Neural cell (in vitro differentiated cells): ENCODE data around the gene CCDC136. TPM values are rescaled to one million over a fixed set of nuclear protein-coding genes. Genes with fewer than 3 reads are reported as not detected.

Source experiments
- H2AFZ ChIP-seq: fragments of 200-600, 300-800 bp; sonication (generic), shearing (Covaris generic); 2 replicates; pipeline ENCODE4 v1.6.0; 2014; ENCODE audit warnings: low read depth, mild to moderate bottlenecking, antibody characterized with exemption, low read length, moderate library complexity
- H3F3A ChIP-seq: fragments of 200-600 bp; shearing (Covaris generic); 2 replicates; pipeline ENCODE4 v1.6.1; 2016; ENCODE audit warnings: mild to moderate bottlenecking, moderate library complexity, mixed read lengths, antibody characterized with exemption, low read length; ENCODE audit not compliant: insufficient read depth, poor library complexity, severe bottlenecking
- H3K27ac ChIP-seq: fragments of 200-600, 300-800 bp; sonication (generic), shearing (Covaris generic); 2 replicates; pipeline ENCODE4 v1.5.1; 2014; ENCODE audit warnings: mild to moderate bottlenecking, low read length, moderate library complexity
- H3K27me3 ChIP-seq: fragments of 300-800, 200-600 bp; sonication (generic), shearing (Covaris generic); 2 replicates; pipeline ENCODE4 v1.6.0; 2014; ENCODE audit warnings: mild to moderate bottlenecking, low read depth, low read length, moderate library complexity; ENCODE audit not compliant: insufficient read depth
- H3K36me3 ChIP-seq: fragments of 300-800, 200-600 bp; sonication (generic), shearing (Covaris generic); 2 replicates; pipeline ENCODE4 v1.5.1; 2014; ENCODE audit warnings: mild to moderate bottlenecking, antibody characterized with exemption, low read length, moderate library complexity; ENCODE audit not compliant: insufficient read depth
- H3K4me2 ChIP-seq: fragments of 300-800, 200-600 bp; sonication (generic), shearing (Covaris generic); 2 replicates; pipeline ENCODE4 v1.6.0; 2014; ENCODE audit warnings: mild to moderate bottlenecking, low read length
- H3K4me3 ChIP-seq: fragments of 300-800, 200-600 bp; sonication (generic), shearing (Covaris generic); 2 replicates; pipeline ENCODE4 v1.5.1; 2014; ENCODE audit warnings: mild to moderate bottlenecking, low read length, moderate library complexity
- H3K79me2 ChIP-seq: fragments of 200-600 bp; shearing (Covaris generic); replicated peaks from 2 replicates; pipeline ENCODE4 v1.6.0; 2014; ENCODE audit warnings: mild to moderate bottlenecking, low read length, moderate library complexity; ENCODE audit not compliant: insufficient read depth
- H3K9ac ChIP-seq: fragments of 300-800, 200-600 bp; sonication (generic), shearing (Covaris generic); 2 replicates; pipeline ENCODE4 v1.6.1; 2016; ENCODE audit warnings: mild to moderate bottlenecking, low read length, mixed read lengths
- H3K9me2 ChIP-seq: fragments of 200-600 bp; shearing (Covaris generic); 2 replicates; pipeline ENCODE4 v1.6.1; 2016; ENCODE audit warnings: mild to moderate bottlenecking, low read length, mixed read lengths; ENCODE audit not compliant: insufficient read depth
- H3K9me3 ChIP-seq: fragments of 200-600, 300-800 bp; sonication (generic), shearing (Covaris generic); 2 replicates; pipeline ENCODE4 v1.6.1; 2016; ENCODE audit warnings: mild to moderate bottlenecking, mixed run types, low read length, moderate library complexity, mixed read lengths
- H4K20me1 ChIP-seq: fragments of 200-600 bp; shearing (Covaris generic); 2 replicates; pipeline ENCODE4 v1.6.1; 2016; ENCODE audit warnings: mild to moderate bottlenecking, mixed run types; ENCODE audit not compliant: insufficient read depth
- EP300 ChIP-seq: fragments of 450-650 bp; conservative IDR thresholded peaks from 2 replicates; pipeline ENCODE4 v1.6.1; 2014; ENCODE audit warnings: antibody characterized with exemption, mild to moderate bottlenecking, moderate library complexity; ENCODE audit not compliant: poor library complexity, severe bottlenecking
- EZH2 ChIP-seq: fragments of 200-600, 300-800 bp; shearing (Covaris generic), sonication (generic); IDR thresholded peaks from 2 replicates; pipeline ENCODE4 v1.6.1; 2014; ENCODE audit warnings: antibody characterized with exemption, low read length, borderline replicate concordance, mild to moderate bottlenecking; ENCODE audit not compliant: insufficient read depth, poor library complexity, severe bottlenecking
- MXI1 ChIP-seq: fragments of 450-650 bp; conservative IDR thresholded peaks from 2 replicates; pipeline ENCODE4 v1.6.1; 2014; ENCODE audit warnings: antibody characterized with exemption, mild to moderate bottlenecking; ENCODE audit not compliant: poor library complexity, severe bottlenecking
- POLR2AphosphoS5 ChIP-seq: IDR thresholded peaks from 2 replicates; pipeline ENCODE4 v1.6.1; 2012
- RAD21 ChIP-seq: fragments of 450-650 bp; conservative IDR thresholded peaks from 2 replicates; pipeline ENCODE4 v1.6.1; 2014; ENCODE audit warnings: antibody characterized with exemption, mild to moderate bottlenecking, moderate library complexity
- SMC3 ChIP-seq: fragments of 450-650 bp; conservative IDR thresholded peaks from 2 replicates; pipeline ENCODE4 v1.6.1; 2014; ENCODE audit warnings: antibody characterized with exemption, mild to moderate bottlenecking, moderate library complexity; ENCODE audit not compliant: poor library complexity
- TAF1 ChIP-seq: IDR thresholded peaks from 2 replicates; pipeline ENCODE4 v1.6.1; 2012; ENCODE audit warnings: low read depth
- polyA plus RNA-seq: library from polyadenylated mRNA; depleted of rRNA; stranded (reverse); fragments of >200 nt; gene quantifications from 2 replicates; pipeline ENCODE4 v1.2.3, GENCODE V29; 2014
- TF ChIP-seq, protein P1 (sequence below): IDR thresholded peaks from 2 replicates; pipeline ENCODE4 v1.6.1; 2012; ENCODE audit warnings: borderline replicate concordance
- TF ChIP-seq, protein P2 (sequence below): fragments of 450-650 bp; IDR thresholded peaks from 2 replicates; pipeline ENCODE4 v1.5.1; 2014; ENCODE audit warnings: antibody characterized with exemption, mild to moderate bottlenecking, moderate library complexity; ENCODE audit not compliant: poor library complexity, severe bottlenecking

The CCDC136 gene
- polyA plus RNA-seq, 1 donor from 2014 or later: 42.5 TPM

DNA sequence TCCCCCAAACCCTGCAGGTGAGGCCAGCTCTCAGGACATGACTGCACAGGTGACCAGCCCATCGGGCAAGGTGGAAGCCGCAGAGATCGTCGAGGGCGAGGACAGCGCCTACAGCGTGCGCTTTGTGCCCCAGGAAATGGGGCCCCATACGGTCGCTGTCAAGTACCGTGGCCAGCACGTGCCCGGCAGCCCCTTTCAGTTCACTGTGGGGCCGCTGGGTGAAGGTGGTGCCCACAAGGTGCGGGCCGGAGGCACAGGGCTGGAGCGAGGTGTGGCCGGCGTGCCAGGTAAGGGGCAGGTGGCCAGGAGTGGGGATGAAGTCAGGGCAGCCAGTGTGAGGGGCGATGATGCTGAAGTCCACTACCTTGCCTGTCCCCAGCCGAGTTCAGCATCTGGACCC, 62.6 kb downstream of the CCDC136 start:
- H3K9me3 ChIP-seq: no peaks in the 10 kb centered on the region
- H2AFZ ChIP-seq: no peak overlapping the region
- H3K27me3 ChIP-seq: no peaks in the 10 kb centered on the region
- H3K4me2 ChIP-seq: no peak overlapping the region
- no peaks in the 10 kb centered on the region for H3K36me3 ChIP-seq
- H3K9me2 ChIP-seq: no peaks in the 10 kb centered on the region
- no peak overlapping the region for H3K27ac ChIP-seq
- H3K4me3 ChIP-seq: no peak overlapping the region
- no peaks in the 10 kb centered on the region for H4K20me1 ChIP-seq
- no peaks in the 10 kb centered on the region for H3K79me2 ChIP-seq
- H3F3A ChIP-seq: no peaks in the 10 kb centered on the region
- no peak overlapping the region for H3K9ac ChIP-seq
- no peak for TF ChIP-seq SMC3
- no peak for TF ChIP-seq POLR2AphosphoS5
- TF ChIP-seq, protein P1, sequence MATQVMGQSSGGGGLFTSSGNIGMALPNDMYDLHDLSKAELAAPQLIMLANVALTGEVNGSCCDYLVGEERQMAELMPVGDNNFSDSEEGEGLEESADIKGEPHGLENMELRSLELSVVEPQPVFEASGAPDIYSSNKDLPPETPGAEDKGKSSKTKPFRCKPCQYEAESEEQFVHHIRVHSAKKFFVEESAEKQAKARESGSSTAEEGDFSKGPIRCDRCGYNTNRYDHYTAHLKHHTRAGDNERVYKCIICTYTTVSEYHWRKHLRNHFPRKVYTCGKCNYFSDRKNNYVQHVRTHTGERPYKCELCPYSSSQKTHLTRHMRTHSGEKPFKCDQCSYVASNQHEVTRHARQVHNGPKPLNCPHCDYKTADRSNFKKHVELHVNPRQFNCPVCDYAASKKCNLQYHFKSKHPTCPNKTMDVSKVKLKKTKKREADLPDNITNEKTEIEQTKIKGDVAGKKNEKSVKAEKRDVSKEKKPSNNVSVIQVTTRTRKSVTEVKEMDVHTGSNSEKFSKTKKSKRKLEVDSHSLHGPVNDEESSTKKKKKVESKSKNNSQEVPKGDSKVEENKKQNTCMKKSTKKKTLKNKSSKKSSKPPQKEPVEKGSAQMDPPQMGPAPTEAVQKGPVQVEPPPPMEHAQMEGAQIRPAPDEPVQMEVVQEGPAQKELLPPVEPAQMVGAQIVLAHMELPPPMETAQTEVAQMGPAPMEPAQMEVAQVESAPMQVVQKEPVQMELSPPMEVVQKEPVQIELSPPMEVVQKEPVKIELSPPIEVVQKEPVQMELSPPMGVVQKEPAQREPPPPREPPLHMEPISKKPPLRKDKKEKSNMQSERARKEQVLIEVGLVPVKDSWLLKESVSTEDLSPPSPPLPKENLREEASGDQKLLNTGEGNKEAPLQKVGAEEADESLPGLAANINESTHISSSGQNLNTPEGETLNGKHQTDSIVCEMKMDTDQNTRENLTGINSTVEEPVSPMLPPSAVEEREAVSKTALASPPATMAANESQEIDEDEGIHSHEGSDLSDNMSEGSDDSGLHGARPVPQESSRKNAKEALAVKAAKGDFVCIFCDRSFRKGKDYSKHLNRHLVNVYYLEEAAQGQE: no peak
- TF ChIP-seq EP300: no peak
- TF ChIP-seq TAF1: no peak
- TF ChIP-seq MXI1: no peak
- TF ChIP-seq, protein P2, sequence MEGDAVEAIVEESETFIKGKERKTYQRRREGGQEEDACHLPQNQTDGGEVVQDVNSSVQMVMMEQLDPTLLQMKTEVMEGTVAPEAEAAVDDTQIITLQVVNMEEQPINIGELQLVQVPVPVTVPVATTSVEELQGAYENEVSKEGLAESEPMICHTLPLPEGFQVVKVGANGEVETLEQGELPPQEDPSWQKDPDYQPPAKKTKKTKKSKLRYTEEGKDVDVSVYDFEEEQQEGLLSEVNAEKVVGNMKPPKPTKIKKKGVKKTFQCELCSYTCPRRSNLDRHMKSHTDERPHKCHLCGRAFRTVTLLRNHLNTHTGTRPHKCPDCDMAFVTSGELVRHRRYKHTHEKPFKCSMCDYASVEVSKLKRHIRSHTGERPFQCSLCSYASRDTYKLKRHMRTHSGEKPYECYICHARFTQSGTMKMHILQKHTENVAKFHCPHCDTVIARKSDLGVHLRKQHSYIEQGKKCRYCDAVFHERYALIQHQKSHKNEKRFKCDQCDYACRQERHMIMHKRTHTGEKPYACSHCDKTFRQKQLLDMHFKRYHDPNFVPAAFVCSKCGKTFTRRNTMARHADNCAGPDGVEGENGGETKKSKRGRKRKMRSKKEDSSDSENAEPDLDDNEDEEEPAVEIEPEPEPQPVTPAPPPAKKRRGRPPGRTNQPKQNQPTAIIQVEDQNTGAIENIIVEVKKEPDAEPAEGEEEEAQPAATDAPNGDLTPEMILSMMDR: no peak
- no peak for TF ChIP-seq RAD21
- no peak for TF ChIP-seq EZH2

DNA sequence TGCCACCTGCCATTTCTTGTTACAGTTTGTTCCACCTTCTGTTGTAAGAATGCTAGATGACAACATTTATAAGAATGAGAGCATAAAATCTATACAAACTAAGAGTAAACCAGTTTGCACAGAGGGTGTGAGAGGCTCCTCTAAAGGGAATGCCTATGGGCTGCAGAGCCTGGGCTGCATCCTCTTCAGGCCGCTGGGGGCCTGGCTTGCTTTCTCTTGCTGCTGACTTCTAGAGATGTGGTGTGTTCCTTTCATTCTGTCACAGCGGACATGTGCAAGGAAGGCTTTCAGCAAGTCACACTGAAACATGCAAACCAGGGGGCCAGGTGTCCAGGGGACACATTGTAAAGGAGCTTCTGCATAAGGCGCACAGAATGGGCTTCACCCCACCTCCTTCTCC, 63.8 kb downstream of the CCDC136 start:
- H4K20me1 ChIP-seq: no peaks in the 10 kb centered on the region
- H3K4me3 ChIP-seq: no peak overlapping the region
- TF ChIP-seq MXI1 (no peak), SMC3 (no peak)
- no peaks in the 10 kb centered on the region for H3K79me2 ChIP-seq
- H3K27me3 ChIP-seq: no peaks in the 10 kb centered on the region
- no peak overlapping the region for H3K4me2 ChIP-seq
- no peaks in the 10 kb centered on the region for H3K9me3 ChIP-seq
- no peaks in the 10 kb centered on the region for H3K9me2 ChIP-seq
- H3K27ac ChIP-seq: no peak overlapping the region
- H3F3A ChIP-seq: no peaks in the 10 kb centered on the region
- no peak overlapping the region for H3K9ac ChIP-seq
- no peak overlapping the region for H2AFZ ChIP-seq
- no peaks in the 10 kb centered on the region for H3K36me3 ChIP-seq
